GM06990 (cell line): ENCODE data around the gene TMEM144.

Experiments
- DNase-seq: peaks from one replicate; pipeline ENCODE4 v3.0.0-alpha.2; 2011; ENCODE audit not compliant: insufficient read length; ENCODE audit errors: extremely low read depth
- H3K27me3 ChIP-seq: replicated peaks from 2 replicates; pipeline ENCODE4 v1.6.0; 2011; ENCODE audit warnings: low read length; ENCODE audit not compliant: control insufficient read depth, insufficient read depth
- H3K36me3 ChIP-seq: 2 replicates; pipeline ENCODE4 v1.5.1; 2011; ENCODE audit warnings: low read length; ENCODE audit not compliant: control insufficient read depth, insufficient read depth
- H3K4me3 ChIP-seq: replicated peaks from 2 replicates; pipeline ENCODE4 v1.5.1; 2011; ENCODE audit warnings: low read depth, mild to moderate bottlenecking, control low read depth, low read length
- TF ChIP-seq, protein P1 (sequence below): IDR thresholded peaks from 2 replicates; pipeline ENCODE4 v1.5.1; 2011; ENCODE audit warnings: low read length, control low read depth, mild to moderate bottlenecking, inconsistent platforms; ENCODE audit not compliant: insufficient read depth, poor library complexity, severe bottlenecking

Gene TMEM144

DNA sequence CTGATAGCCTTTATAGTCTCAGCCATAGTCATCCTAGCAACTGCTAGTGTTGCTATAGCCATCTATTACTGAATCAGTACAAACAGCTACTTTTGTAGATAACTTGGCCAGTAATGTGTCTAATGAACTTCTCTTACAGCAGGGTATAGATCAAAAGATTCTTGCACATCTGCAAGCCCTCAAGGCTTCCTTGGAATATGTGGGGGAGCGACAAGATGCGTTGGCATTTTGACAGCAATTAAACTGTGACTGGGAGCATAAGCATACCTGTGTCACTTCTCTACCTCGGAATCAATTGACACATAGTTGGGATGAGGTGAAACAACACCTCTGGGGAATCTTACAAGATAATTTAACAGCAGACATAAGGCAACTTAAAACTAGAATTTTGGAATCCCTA, 87.6 kb downstream of the TMEM144 start:
- Histone ChIP-seq H3K36me3 (no peaks in the 10 kb centered on the region), H3K4me3 (no peak overlapping the region), H3K27me3 (no peaks in the 10 kb centered on the region)
- DNase-seq = no peak
- TF ChIP-seq, protein P1, sequence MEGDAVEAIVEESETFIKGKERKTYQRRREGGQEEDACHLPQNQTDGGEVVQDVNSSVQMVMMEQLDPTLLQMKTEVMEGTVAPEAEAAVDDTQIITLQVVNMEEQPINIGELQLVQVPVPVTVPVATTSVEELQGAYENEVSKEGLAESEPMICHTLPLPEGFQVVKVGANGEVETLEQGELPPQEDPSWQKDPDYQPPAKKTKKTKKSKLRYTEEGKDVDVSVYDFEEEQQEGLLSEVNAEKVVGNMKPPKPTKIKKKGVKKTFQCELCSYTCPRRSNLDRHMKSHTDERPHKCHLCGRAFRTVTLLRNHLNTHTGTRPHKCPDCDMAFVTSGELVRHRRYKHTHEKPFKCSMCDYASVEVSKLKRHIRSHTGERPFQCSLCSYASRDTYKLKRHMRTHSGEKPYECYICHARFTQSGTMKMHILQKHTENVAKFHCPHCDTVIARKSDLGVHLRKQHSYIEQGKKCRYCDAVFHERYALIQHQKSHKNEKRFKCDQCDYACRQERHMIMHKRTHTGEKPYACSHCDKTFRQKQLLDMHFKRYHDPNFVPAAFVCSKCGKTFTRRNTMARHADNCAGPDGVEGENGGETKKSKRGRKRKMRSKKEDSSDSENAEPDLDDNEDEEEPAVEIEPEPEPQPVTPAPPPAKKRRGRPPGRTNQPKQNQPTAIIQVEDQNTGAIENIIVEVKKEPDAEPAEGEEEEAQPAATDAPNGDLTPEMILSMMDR = no peak

DNA sequence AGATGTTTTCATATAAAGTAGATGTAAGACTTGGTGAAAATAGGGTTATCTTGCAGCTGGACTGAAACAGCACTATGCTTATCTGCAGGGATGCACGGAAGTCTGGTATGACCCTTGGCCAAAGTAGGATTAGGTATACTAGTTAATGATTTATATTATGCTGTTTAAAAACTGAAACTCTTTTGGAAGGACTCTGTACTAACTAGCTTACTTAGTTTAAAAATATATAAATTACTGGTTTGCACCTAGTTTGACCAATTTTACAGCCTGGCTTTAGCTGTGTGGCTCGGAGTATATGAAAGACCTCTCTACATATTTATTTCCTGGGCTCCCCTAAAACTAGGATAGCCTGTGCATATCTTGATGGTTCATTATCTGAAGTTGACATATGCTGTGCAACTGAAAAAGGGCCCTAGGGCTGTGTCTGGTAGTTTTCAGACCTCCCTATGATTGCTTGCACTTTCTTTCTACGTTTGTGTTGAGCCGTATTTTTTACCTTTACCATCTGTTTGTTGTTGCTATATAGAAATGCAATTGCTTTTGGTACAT, 89.2 kb downstream of the TMEM144 start:
- TF ChIP-seq, protein P1 = no peak
- no peak for DNase-seq
- Histone ChIP-seq H3K27me3 (no peaks in the 10 kb centered on the region; the same call in 1 of the 2 replicates), H3K36me3 (no peaks in the 10 kb centered on the region), H3K4me3 (no peak overlapping the region)

DNA sequence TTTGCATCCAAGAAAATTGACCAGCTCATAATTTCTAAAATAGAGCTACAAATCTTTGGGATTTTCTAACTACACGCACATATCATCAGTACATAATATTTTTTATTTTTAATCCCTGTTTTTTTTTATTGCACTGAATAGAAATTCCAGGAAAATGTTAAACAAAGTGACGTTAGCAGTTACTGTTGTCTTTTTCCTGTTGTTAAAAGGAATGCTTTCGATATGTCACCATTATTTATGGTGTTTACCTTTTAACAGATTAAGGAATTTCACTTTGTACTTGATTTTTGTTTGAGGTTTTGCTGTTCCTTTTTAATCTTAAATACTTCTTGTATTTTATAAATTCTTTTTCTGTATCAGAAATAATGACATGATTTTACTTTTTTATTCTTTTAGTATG, 89.7 kb downstream of the TMEM144 start:
- Histone ChIP-seq H3K27me3 (no peaks in the 10 kb centered on the region; the same call in 1 of the 2 replicates), H3K4me3 (no peak overlapping the region), H3K36me3 (no peaks in the 10 kb centered on the region)
- TF ChIP-seq, protein P1 = no peak
- DNase-seq = no peak

DNA sequence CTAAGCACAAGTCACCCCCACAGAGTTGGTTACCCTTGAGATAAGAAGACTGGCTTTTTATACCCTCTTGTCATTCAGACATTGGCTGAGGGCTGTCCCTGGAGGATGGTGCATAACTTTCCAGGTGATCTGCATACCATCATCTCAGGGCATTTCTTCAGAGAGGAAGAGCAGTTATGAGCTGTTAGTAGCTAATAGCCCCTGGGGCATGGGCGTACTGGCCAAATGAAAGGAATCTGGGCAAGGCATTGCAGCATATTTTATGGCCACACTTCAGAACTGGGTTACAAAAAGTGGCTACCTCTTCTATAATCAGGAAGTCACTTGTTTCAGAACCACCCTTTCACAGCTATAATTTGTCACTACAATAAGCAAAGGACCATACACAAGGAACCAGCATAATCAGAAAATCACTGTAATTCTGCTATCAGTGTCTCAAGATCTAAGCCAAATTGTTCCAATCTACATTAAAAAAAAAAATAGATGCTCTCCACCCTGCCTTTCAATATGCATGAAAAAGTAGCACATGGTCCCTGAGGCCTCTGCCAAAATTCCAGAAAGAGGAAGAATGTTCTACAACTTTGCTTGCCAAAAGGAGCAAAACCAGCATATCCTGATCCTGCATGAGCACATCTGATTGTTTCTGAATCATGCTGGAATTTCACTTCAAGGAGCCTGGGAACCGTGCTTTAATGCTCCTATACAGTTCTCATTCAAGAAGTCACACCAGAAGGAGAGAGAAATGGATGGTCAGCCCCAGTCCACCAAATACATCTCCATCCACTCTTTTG, 92.0 kb downstream of the TMEM144 start:
- DNase-seq = no peak
- Histone ChIP-seq H3K36me3 (no peaks in the 10 kb centered on the region), H3K4me3 (no peak overlapping the region), H3K27me3 (no peaks in the 10 kb centered on the region; the same call in 1 of the 2 replicates)
- TF ChIP-seq, protein P1 = no peak

DNA sequence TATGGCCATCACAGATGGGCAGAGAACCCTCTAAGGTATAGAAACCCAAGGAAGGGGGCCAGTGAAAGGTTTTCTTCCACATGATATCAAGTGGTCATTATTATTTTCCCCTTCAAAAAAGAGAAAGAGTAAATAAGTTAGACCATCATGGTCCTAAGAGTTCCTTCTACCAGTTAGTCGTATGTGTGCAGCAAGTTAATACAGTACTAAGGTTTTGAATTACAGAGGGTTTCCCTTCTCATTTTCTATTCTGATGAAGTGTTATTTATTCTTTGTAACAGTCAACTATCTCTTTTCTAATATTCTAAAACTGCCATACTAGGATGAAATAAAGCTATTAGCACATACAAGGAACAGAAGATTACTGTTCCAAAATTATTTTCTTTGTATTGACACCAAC, 94.4 kb downstream of the TMEM144 start:
- Histone ChIP-seq H3K36me3 (no peaks in the 10 kb centered on the region), H3K4me3 (no peak overlapping the region), H3K27me3 (no peaks in the 10 kb centered on the region; the same call in 1 of the 2 replicates)
- TF ChIP-seq, protein P1 = no peak
- DNase-seq = no peak
